Measurements from ENCODE around the gene PIGQ.

GRCh38 chr16:557463-558297 lies 12.1 kb upstream of the PIGQ start:
- no peak for TF ChIP-seq CTCF (IDR thresholded peaks at IDR 0.05)
- no peak for TF ChIP-seq POLR2A (IDR thresholded peaks at IDR 0.05)

Data from heart left ventricle (tissue), 13 donors.